HepG2 (cell line): Measurements from ENCODE around the gene SIX3.

Experiments
- GABPB1 ChIP-seq: IDR thresholded peaks from 2 replicates; pipeline ENCODE4 v1.6.1; 2016; ENCODE audit warnings: mild to moderate bottlenecking, missing genetic modification reagents, moderate library complexity, missing compliant biosample characterization
- NR3C1 ChIP-seq: sonication (generic); formaldehyde crosslinking; IDR thresholded peaks from 2 replicates; pipeline ENCODE4 v1.4.0; 2020; ENCODE audit warnings: missing genetic modification reagents
- PCBP2 ChIP-seq: fragments of 200-400 bp; formaldehyde crosslinking; optimal IDR thresholded peaks from 2 replicates; pipeline ENCODE3; 2018; ENCODE audit warnings: low read length, low read depth; ENCODE audit not compliant: poor library complexity, severe bottlenecking
- STAG1 ChIP-seq: sonication (generic); formaldehyde crosslinking; IDR thresholded peaks from 2 replicates; pipeline ENCODE4 v1.4.0; 2020; ENCODE audit warnings: missing genetic modification reagents
- TF ChIP-seq, protein P1 (sequence below): sonication (generic); formaldehyde crosslinking; IDR thresholded peaks from 2 replicates; pipeline ENCODE4 v1.5.0; 2020; ENCODE audit warnings: mild to moderate bottlenecking, missing genetic modification reagents, moderate library complexity

DNA sequence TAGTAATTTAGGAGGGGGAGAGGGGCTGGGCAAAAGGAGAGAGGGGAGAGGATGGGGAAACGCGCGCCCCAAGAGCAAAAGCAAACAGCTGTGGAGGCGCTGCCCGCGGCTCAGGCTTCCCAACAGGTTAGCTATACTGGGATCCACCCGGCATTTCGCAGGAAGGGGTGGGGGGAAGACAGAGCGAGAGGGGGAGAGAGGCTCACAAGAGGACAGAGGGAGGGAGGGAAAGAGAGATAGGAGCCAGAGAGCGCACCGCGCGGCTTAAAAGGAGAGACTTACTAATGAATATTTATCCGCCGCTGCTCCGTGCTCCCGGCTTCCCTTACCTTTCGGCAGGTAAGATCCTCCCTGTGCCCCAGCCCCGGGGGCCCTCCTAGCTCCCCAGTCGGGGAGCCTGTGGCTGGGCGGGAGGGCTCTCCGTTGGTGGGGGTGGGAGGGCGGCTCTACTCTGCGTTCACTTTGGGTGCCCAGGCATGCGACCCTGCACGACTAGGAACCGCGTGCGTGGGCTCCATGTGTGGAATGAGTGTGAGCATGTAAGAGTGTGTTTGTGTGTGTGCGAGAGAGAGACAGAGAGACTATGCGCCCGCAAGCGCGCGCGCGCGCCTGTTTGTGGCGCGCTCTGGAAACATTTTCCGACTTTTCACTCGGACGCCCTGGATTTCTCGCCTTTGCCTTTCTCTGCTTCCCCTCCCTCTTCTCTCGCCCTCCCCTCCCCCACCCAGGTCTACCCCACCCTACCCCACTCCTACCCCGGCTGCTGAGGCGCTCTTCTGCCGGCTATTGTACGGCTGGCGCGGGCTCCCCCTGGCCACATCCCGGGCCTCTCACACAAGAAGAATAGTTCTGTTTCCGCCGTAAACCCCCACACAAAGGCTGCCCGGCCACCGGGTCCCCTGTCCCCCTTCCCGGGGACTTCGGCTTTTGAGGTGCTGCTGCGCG lies 7.2 kb upstream of the SIX3 start:
- TF ChIP-seq STAG1 (no peak), NR3C1 (no peak), PCBP2 (no peak), GABPB1 (CRISPR knock-in tag) (no peak)
- TF ChIP-seq, protein P1, sequence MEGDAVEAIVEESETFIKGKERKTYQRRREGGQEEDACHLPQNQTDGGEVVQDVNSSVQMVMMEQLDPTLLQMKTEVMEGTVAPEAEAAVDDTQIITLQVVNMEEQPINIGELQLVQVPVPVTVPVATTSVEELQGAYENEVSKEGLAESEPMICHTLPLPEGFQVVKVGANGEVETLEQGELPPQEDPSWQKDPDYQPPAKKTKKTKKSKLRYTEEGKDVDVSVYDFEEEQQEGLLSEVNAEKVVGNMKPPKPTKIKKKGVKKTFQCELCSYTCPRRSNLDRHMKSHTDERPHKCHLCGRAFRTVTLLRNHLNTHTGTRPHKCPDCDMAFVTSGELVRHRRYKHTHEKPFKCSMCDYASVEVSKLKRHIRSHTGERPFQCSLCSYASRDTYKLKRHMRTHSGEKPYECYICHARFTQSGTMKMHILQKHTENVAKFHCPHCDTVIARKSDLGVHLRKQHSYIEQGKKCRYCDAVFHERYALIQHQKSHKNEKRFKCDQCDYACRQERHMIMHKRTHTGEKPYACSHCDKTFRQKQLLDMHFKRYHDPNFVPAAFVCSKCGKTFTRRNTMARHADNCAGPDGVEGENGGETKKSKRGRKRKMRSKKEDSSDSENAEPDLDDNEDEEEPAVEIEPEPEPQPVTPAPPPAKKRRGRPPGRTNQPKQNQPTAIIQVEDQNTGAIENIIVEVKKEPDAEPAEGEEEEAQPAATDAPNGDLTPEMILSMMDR = no peak
